Measurements from ENCODE around the gene MZF1.

MZF1 gene

GRCh38 chr19:58570770-58571574 is 2.2 kb downstream of the MZF1 start:
- DNase-seq (ENCODE audit: low read depth, low spot score) = no peak

GRCh38 chr19:58569943-58570670 is 3.0 kb downstream of the MZF1 start:
- DNase-seq (ENCODE audit: low read depth, low spot score) = no peak

GRCh38 chr19:58569191-58569942 is 3.8 kb downstream of the MZF1 start:
- DNase-seq (ENCODE audit: low read depth, low spot score) = no peak

GRCh38 chr19:58568453-58569130 is 4.5 kb downstream of the MZF1 start:
- DNase-seq (ENCODE audit: low read depth, low spot score) = no peak

GRCh38 chr19:58566989-58567388 is 6.1 kb downstream of the MZF1 start:
- no peak for DNase-seq (ENCODE audit: low read depth, low spot score)

- DNase-seq (ENCODE audit: low read depth, low spot score) = no peak
Measured at GRCh38 chr19:58563823-58564222, 9.3 kb downstream of the MZF1 start.

- no peak for DNase-seq (ENCODE audit: low read depth, low spot score)
Measured at GRCh38 chr19:58563034-58563573, 10.0 kb downstream of the MZF1 start.

GRCh38 chr19:58562122-58563033 is 10.8 kb downstream of the MZF1 start:
- no peak for DNase-seq (ENCODE audit: low read depth, low spot score)

- DNase-seq (ENCODE audit: low read depth, low spot score) = no peak
Measured at GRCh38 chr19:58561373-58562121, 11.6 kb downstream of the MZF1 start.

GRCh38 chr19:58560921-58561320 is 12.2 kb downstream of the MZF1 start:
- DNase-seq (ENCODE audit: low read depth, low spot score) = no peak

- no peak for DNase-seq (ENCODE audit: low read depth, low spot score)
Measured at GRCh38 chr19:58560007-58560887, 12.9 kb downstream of the MZF1 start.

GRCh38 chr19:58559275-58560006 is 13.7 kb downstream of the MZF1 start:
- no peak for DNase-seq (ENCODE audit: low read depth, low spot score)

- DNase-seq (ENCODE audit: low read depth, low spot score) = peak; percentile 97
Measured at GRCh38 chr19:58558623-58559274, 14.4 kb downstream of the MZF1 start.

GRCh38 chr19:58558066-58558622 is 15.0 kb downstream of the MZF1 start, which contains the start of gene UBE2M:
TSS of gene UBE2M (minus strand) at chr19:58558611. CDS start at chr19:58558381, 230 bp downstream.
- DNase-seq (ENCODE audit: low read depth, low spot score) = no peak

GRCh38 chr19:58557221-58558065 is 15.7 kb downstream of the MZF1 start:
- no peak for DNase-seq (ENCODE audit: low read depth, low spot score)

- no peak for DNase-seq (ENCODE audit: low read depth, low spot score)
Measured at GRCh38 chr19:58556622-58557220, 16.4 kb downstream of the MZF1 start.

All from activated naive CD8-positive, alpha-beta T cell treated with anti-CD3 and anti-CD28 coated beads, Interleukin-2, amount 50 U/mL, for 16 hours (primary cell).